HepG2 (cell line): ENCODE measurements around the gene FOCAD. TPM values are rescaled to one million over a fixed set of nuclear protein-coding genes. Genes with fewer than 3 reads are reported as not detected.

Experiments used
- ATAC-seq: fragments of 200-7000 bp; cut with Tn5 transposase; 3 replicates; pipeline ENCODE4 v1.9.1; 2020; ENCODE audit warnings: mild to moderate bottlenecking, moderate library complexity
- BruUV-seq: library from RNA; stranded (reverse); fragments of 400-500 nt; replicated peaks from 2 replicates; lab custom pipeline; 2021; lab: Mats Ljungman, UMichigan
- CTCF ChIA-PET: fragments of 300-600 bp; formaldehyde crosslinking; extraction: SDS; loops from one replicate; lab custom pipeline; 2021; ENCODE audit warnings: low total read pairs, inconsistent platforms, low intra/inter-chr PET ratio; lab: Yijun Ruan, JAX
- POLR2A ChIA-PET: fragments of 350-600 bp; sonication (Branson Sonifier 250); formaldehyde crosslinking; loops from one replicate; lab custom pipeline; 2020; ENCODE audit warnings: antibody characterized with exemption, inconsistent platforms; lab: Yijun Ruan, JAX
- DNase-seq: peaks from one replicate; pipeline ENCODE4 v3.0.0-alpha.2; 2015; ENCODE audit warnings: low spot score
- FAIRE-seq: peaks from 3 replicates; lab custom pipeline; 2011; peaks lifted over from hg19 to GRCh38; lab: Jason Lieb, UNC
- H2AFZ ChIP-seq: one replicate; pipeline ENCODE4 v1.6.1; 2011; ENCODE audit warnings: low read length, inconsistent platforms
- H3K27ac ChIP-seq: fragments of 300-600 bp; 3 replicates; pipeline ENCODE4 v1.8.0; 2011; ENCODE audit warnings: mixed run types, mild to moderate bottlenecking, mixed read lengths, low read length, inconsistent platforms; ENCODE audit not compliant: insufficient read depth; ENCODE audit errors: extremely low read length
- H3K27me3 ChIP-seq, 2 experiments: fragments of 200-600 bp in 1 of 2; 2 replicates in 1 of 2; 3 replicates in 1 of 2; pipeline versions ENCODE4 v1.6.0 to v1.8.0; 2011; ENCODE audit warnings: low read length in 2 of 2, mild to moderate bottlenecking in 2 of 2, moderate library complexity in 2 of 2, inconsistent platforms in 1 of 2; ENCODE audit not compliant: insufficient read depth in 2 of 2, control insufficient read depth in 1 of 2
- H3K36me3 ChIP-seq, 2 experiments: fragments of 200-600 bp in 1 of 2; replicated peaks in 1 of 2; 2 replicates in 1 of 2; 3 replicates in 1 of 2; pipeline versions ENCODE4 v1.5.1 to v1.8.0; 2011; ENCODE audit warnings: low read length in 2 of 2, inconsistent platforms in 1 of 2; ENCODE audit not compliant: insufficient read depth in 2 of 2, control insufficient read depth in 1 of 2
- H3K4me1 ChIP-seq: 2 replicates; pipeline ENCODE4 v1.5.1; 2012; ENCODE audit warnings: low read length, inconsistent platforms; ENCODE audit not compliant: insufficient read depth
- H3K4me2 ChIP-seq: 2 replicates; pipeline ENCODE4 v1.6.0; 2011; ENCODE audit warnings: low read depth, low read length, inconsistent platforms
- H3K4me3 ChIP-seq, 3 experiments: fragments of 200-600 bp in 1 of 3; sonication (generic), shearing (Covaris generic) in 1 of 3; replicated peaks in 1 of 3; 2 replicates each; pipeline ENCODE4 v1.5.1; 2011 to 2016; ENCODE audit warnings: low read length in 3 of 3, inconsistent platforms in 2 of 3, low read depth in 2 of 3, mild to moderate bottlenecking in 2 of 3, control low read depth in 1 of 3, mixed read lengths in 1 of 3; ENCODE audit not compliant: insufficient read depth in 1 of 3
- H3K79me2 ChIP-seq: one replicate; pipeline ENCODE4 v1.6.1; 2011; ENCODE audit warnings: low read length, inconsistent platforms; ENCODE audit not compliant: insufficient read depth
- H3K9ac ChIP-seq: 2 replicates; pipeline ENCODE4 v1.6.0; 2011; ENCODE audit warnings: mild to moderate bottlenecking, low read depth, low read length, inconsistent platforms; ENCODE audit not compliant: insufficient read depth
- H3K9me3 ChIP-seq: 2 replicates; pipeline ENCODE4 v1.5.1; 2012; ENCODE audit warnings: mild to moderate bottlenecking, low read length
- H4K20me1 ChIP-seq: 2 replicates; pipeline ENCODE4 v1.6.0; 2011; ENCODE audit warnings: inconsistent platforms, mild to moderate bottlenecking, low read length, moderate library complexity; ENCODE audit not compliant: insufficient read depth
- ADNP ChIP-seq: sonication (generic); formaldehyde crosslinking; IDR thresholded peaks from 2 replicates; pipeline ENCODE4 v1.4.0; 2020; ENCODE audit warnings: missing genetic modification reagents
- BCL6 ChIP-seq: IDR thresholded peaks from 2 replicates; pipeline ENCODE4 v1.6.1; 2016; ENCODE audit warnings: missing genetic modification reagents, missing compliant biosample characterization
- DNMT1 ChIP-seq: sonication (generic); formaldehyde crosslinking; IDR thresholded peaks from 2 replicates; pipeline ENCODE4 v1.5.1; 2020; ENCODE audit warnings: mild to moderate bottlenecking, missing genetic modification reagents
- DZIP1 ChIP-seq: sonication (generic); formaldehyde crosslinking; IDR thresholded peaks from 2 replicates; pipeline ENCODE4 v1.5.0; 2020; ENCODE audit warnings: mild to moderate bottlenecking, missing genetic modification reagents
- E2F5 ChIP-seq: sonication (generic); formaldehyde crosslinking; conservative IDR thresholded peaks from 2 replicates; pipeline ENCODE4 v1.4.0; 2020; ENCODE audit warnings: missing genetic modification reagents
- MATR3 ChIP-seq: sonication (generic); formaldehyde crosslinking; IDR thresholded peaks from 2 replicates; pipeline ENCODE4 v1.4.0; 2020; ENCODE audit warnings: missing genetic modification reagents
- NAIF1 ChIP-seq: sonication (generic); formaldehyde crosslinking; IDR thresholded peaks from 2 replicates; pipeline ENCODE4 v1.5.0; 2020; ENCODE audit warnings: mild to moderate bottlenecking, missing genetic modification reagents, borderline replicate concordance
- PLRG1 ChIP-seq: fragments of 450-650 bp; conservative IDR thresholded peaks from 2 replicates; pipeline ENCODE4 v1.6.1; 2016
- RFX3 ChIP-seq: IDR thresholded peaks from 2 replicates; pipeline ENCODE4 v1.6.1; 2016; ENCODE audit warnings: missing biosample characterization, missing genetic modification reagents
- SMAD1 ChIP-seq: sonication (generic); formaldehyde crosslinking; IDR thresholded peaks from 2 replicates; pipeline ENCODE4 v1.4.0; 2020; ENCODE audit warnings: missing genetic modification reagents, low read depth, mild to moderate bottlenecking, borderline replicate concordance
- SP5 ChIP-seq: IDR thresholded peaks from 2 replicates; pipeline ENCODE4 v1.6.1; 2016; ENCODE audit warnings: low read depth, borderline replicate concordance
- TAF1 ChIP-seq: sonication (generic); formaldehyde crosslinking; IDR thresholded peaks from 2 replicates; pipeline ENCODE4 v1.4.0; 2020; ENCODE audit warnings: missing genetic modification reagents
- U2AF1 ChIP-seq: fragments of 200-400 bp; formaldehyde crosslinking; optimal IDR thresholded peaks from 2 replicates; pipeline ENCODE3; 2017; ENCODE audit warnings: mild to moderate bottlenecking, low read depth, low read length
- WGBS: methylation state at CpG from one replicate; pipeline ENCODE4 v1.1.6; 2017; ENCODE audit warnings: low lambda C conversion rate; 5-methylcytosine and 5-hydroxymethylcytosine counted together
- in situ Hi-C: cut with HindIII; loops from 2 replicates; pipeline ENCODE4 v1.10.0; 2017; ENCODE audit warnings: low pct_unique_long_range_greater_than_20kb; ENCODE audit not compliant: extremely low pct_ligation_motif_present
- intact Hi-C: fragments of 100-400 bp; cut with micrococcal nuclease; formaldehyde crosslinking; loops from one replicate; pipeline ENCODE4 v1.10.0; 2022; ENCODE audit not compliant: unreplicated experiment
- polyA plus RNA-seq, 8 experiments: library from polyadenylated mRNA; depleted of rRNA in 3 of 8; stranded (reverse) in 7 of 8; unstranded in 1 of 8; fragments of >200 nt; fragmentation: Illumina TruSeq in 4 of 8; extraction: Trizol in 4 of 8; gene quantifications; 2 replicates each; pipeline versions ENCODE4 v1.2.1 to v1.2.3, GENCODE V29; 2011 to 2016; ENCODE audit warnings: low read depth in 4 of 8, missing spikeins in 1 of 8, mixed read lengths in 1 of 8; ENCODE audit not compliant: insufficient read depth in 1 of 8
- total RNA-seq, 5 experiments: library from RNA; depleted of rRNA; stranded (reverse); fragments of >200 nt; fragmentation: Illumina TruSeq; extraction: Trizol; gene quantifications; 2 replicates each; pipeline ENCODE4 v1.2.3, GENCODE V29; 2016; ENCODE audit warnings: low read depth in 1 of 5
- TF ChIP-seq, protein P1 (sequence below): sonication (generic); IDR thresholded peaks from 2 replicates; pipeline ENCODE4 v1.6.1; 2016; ENCODE audit warnings: low read depth, borderline replicate concordance

The FOCAD gene
- total and polyA plus RNA-seq, 2 of the 13 experiments (the other 11 are each of a cell fraction or from before 2014, with no cell fraction given), result 18.0 to 31.1 TPM

DNA sequence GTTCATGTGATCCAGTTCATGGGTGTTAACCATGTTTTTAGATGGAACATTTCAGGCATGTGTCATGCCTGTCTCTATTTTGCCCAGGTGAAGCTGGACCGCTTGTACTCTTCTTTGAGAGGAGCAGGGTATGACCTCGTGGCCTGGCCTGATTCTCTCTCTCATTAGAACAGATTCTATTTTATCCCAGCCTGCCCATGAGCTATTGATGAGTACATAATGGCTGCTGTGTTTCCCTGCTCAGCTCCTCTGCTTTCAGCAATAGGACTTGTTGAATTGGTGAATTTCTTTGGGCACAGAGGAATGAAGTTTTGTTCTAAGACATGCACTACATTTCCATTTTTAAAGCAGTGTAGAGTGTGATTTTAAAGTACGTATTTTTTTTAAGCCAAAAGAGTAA is 261.2 kb downstream of the FOCAD start:
- Histone ChIP-seq H2AFZ (no peak overlapping the region), H3K4me2 (no peak overlapping the region), H3K4me3 (no peak overlapping the region), H3K4me1 (no peaks in the 10 kb centered on the region), H3K36me3 (no peaks in the 10 kb centered on the region), H3K9ac (no peak overlapping the region), H3K9me3 (no peaks in the 10 kb centered on the region), H3K27me3 (no peaks in the 10 kb centered on the region), H3K27ac (no peak overlapping the region), H4K20me1 (no peaks in the 10 kb centered on the region), H3K79me2 (no peaks in the 10 kb centered on the region)
- DNase-seq (no peak), FAIRE-seq (no peak), ATAC-seq (no peak)
- intact Hi-C loops, result no loop called here
- ChIA-PET CTCF (no interaction called here), POLR2A (no interaction called here)
- BruUV-seq, result no TSS peak
- TF ChIP-seq SP5 (CRISPR knock-in tag), result no peak
- TF ChIP-seq BCL6 (CRISPR knock-in tag), result no peak
- no peak for TF ChIP-seq PLRG1
- no peak for TF ChIP-seq ADNP (CRISPR knock-in tag)
- no peak for TF ChIP-seq DNMT1 (CRISPR knock-in tag)
- no peak for TF ChIP-seq TAF1 (CRISPR knock-in tag)
- in situ Hi-C loops, result loop anchor here (10.0 kb wide), 1 partner anchor 1020 kb away; no protein-coding TSS in a partner anchor
- WGBS, result 99% methylated on average over 3 of the region's 3 CpGs

DNA sequence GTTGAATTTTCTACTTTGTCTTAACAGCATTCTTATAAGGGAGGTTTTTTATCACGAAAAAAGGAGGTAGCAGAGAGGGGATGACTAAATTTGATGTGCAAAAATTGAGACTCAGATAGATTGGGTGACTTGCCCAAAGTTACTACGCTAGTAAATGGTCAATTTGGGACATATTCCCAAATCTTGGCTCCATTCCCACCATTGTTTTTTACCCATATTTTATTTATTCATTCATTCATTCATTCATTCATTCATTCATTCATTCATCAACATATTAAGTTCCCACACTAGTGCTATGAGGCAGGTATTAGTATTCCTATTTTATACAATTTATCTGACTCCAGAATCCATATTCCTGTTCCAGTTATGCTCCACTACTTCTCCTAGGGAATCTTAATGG is 261.8 kb downstream of the FOCAD start:
- FAIRE-seq, result no peak
- TF ChIP-seq NAIF1 (no peak), E2F5 (CRISPR knock-in tag) (no peak), DZIP1 (CRISPR knock-in tag) (no peak), RFX3 (CRISPR knock-in tag) (no peak), SMAD1 (CRISPR knock-in tag) (no peak), U2AF1 (no peak), MATR3 (no peak)
- TF ChIP-seq, protein P1, sequence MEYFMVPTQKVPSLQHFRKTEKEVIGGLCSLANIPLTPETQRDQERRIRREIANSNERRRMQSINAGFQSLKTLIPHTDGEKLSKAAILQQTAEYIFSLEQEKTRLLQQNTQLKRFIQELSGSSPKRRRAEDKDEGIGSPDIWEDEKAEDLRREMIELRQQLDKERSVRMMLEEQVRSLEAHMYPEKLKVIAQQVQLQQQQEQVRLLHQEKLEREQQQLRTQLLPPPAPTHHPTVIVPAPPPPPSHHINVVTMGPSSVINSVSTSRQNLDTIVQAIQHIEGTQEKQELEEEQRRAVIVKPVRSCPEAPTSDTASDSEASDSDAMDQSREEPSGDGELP, result no peak
- TF ChIP-seq, all 625 proteins: peak for 0
- ChIA-PET CTCF (no interaction called here), POLR2A (no interaction called here)
- WGBS, result 79% methylated on average over 2 of the region's 2 CpGs
- in situ Hi-C loops, result loop anchor here (10.0 kb wide), 1 partner anchor 1021 kb away; no protein-coding TSS in a partner anchor
- ATAC-seq, result no peak
- Histone ChIP-seq H2AFZ (no peak overlapping the region), H3K4me3 (no peak overlapping the region), H3K27me3 (no peaks in the 10 kb centered on the region), H3K9ac (no peak overlapping the region), H4K20me1 (no peaks in the 10 kb centered on the region), H3K27ac (no peak overlapping the region), H3K4me1 (no peaks in the 10 kb centered on the region), H3K79me2 (no peaks in the 10 kb centered on the region), H3K4me2 (no peak overlapping the region), H3K36me3 (no peaks in the 10 kb centered on the region), H3K9me3 (no peaks in the 10 kb centered on the region)
- DNase-seq, result no peak
- intact Hi-C loops, result no loop called here
- BruUV-seq, result no TSS peak
